ENCODE measurements around the gene MRPS27.

Gene MRPS27

DNA sequence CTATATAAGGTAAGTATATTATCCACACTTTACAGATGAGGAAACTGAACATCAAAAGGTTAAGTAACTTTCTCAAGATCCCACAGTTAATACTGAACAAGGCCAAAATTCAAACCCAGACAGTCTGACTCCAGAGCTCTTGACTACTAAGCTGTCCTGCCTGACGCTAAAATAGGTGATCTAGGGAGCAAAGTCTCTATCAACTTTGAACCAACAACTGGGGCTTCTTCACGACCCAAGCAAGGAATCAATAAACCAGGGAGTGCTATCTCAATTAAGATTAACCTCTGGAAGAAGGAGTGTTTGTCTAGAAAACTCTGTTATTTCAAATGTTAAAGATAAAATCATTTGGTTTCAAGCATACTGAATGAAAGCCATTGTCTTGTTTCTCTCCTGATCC, 64.4 kb downstream of the MRPS27 start:
- DNase-seq = no peak

DNA sequence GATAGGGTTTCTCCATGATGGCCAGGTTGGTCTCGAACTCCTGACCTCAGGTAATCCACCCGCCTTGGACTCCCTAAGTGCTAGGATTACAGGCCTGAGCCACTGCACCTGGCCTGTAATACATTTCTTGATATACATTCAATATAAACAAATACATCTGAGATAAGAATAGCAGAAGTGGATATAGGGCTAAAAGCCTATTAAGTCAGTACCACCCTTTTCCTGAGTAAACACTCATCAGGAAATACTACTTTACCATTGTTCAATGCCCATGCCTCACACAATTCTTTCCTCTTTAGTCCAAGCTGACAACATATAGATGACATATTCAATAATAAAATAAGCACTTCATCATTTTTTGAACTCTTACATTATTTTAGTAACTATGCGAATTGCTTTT, 64.8 kb downstream of the MRPS27 start:
- DNase-seq = no peak

DNA sequence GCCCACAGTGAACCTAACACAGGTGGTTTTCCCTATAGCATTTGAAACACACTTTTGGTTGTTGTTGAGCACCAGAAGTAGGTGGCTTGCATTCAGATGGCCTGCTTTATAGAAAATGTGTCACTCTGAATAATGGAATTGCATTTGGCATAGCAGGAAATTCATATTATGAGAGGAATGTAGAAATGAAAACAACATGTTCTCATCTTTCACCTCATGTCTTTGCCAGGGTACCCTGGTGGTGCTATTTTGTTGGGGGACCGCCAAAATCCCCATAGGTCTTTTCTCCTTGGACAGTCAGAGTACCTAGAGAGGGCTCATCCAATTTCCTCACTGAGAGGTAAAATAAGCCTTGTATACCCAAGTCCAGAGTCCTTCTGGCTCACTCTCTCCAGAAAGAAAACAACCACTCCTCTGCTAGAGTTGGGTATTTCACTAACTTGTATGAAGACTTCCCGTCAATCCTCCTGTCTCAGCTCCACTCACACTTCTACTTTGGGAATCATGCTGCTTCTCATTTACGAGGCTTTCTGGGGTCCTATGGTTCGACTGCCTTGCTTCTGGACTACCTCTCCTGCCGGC, 67.4 kb downstream of the MRPS27 start:
- no peak for DNase-seq

DNA sequence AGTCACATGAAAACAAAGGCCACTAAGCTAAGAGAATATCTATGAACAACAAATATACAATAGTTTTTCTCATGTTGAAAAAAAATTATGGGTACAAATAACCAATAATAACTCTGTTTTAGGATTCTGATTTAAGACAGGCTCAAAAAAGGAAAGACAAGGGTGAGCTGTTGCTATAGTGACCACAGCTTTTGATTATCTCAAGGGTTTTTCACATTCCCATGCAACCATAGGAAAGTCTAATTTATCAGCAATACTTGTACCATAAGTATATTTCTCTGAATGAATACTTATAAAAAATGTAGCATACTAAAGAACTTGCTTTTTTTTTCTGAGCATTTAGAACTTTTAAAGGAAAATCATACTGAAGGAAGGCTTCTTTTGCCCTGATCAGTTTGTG, 68.0 kb downstream of the MRPS27 start:
- no peak for DNase-seq

DNA sequence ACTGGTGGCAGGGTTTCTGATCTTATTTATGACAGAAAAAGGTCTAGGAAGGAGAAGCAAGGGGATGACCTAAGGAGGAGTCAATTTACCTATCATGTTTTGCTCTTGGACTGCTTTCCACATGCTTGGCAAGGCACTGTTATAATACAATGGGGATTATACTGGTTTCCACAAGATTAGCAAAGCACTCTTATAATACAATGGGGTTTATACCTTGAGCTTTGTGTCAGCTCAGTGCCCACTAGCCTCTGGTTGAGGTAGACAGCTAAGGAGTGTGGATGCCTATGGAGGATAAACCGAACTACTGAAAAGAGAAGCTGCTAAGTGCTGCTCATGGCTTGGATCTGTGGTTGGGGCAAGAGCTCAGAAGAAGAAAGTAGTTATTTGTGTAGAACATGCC, 68.7 kb downstream of the MRPS27 start:
- no peak for DNase-seq

DNA sequence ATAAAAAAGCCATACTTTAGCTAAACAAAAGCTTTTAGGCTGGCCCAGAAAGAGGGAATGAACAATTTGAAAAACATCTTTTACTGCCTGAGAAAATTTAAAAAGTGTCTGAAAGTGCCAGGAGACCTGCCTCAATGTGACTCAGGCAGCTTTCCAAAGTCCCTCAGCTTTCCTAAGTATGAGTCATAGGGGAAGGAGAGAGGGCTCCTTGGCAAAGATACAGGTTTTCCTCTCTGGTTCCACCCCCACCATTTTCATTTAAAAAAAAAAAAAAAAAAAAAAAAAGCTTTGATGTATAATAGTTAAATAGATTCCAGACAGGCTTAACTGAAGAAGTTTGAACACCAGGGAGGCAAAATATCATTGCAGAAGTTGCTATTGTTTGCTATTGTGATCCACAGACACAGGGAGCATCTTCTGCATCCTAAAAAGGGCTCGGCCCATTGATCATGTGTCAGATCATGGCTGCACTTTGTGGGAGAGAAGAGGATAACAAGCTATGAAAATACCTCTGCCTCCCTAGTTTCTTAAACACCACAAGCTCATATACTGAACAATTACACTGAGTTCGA, 71.5 kb downstream of the MRPS27 start:
- no peak for DNase-seq

DNA sequence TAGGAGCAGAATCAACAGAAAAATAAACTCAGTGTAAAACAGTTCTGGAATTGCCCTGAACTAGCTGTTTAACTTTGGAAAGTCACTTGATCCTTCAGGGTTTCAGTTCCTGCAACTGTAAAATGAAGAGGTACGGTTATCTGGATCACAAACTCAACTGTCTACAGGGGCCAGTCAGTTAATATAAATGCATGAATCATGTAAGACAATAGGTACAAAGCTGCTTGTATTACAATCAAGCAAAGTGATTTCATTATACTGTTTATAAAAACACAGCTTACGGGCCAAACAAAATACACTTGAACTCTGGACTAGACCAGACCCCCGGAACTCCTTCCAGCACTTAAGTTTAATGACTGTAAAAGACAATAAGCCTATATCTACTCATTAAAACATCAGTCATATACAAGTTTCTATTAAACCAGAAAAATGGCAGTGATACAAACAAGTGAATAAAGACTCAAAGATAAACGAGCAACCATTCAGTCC, 73.0 kb downstream of the MRPS27 start:
- DNase-seq = no peak

DNA sequence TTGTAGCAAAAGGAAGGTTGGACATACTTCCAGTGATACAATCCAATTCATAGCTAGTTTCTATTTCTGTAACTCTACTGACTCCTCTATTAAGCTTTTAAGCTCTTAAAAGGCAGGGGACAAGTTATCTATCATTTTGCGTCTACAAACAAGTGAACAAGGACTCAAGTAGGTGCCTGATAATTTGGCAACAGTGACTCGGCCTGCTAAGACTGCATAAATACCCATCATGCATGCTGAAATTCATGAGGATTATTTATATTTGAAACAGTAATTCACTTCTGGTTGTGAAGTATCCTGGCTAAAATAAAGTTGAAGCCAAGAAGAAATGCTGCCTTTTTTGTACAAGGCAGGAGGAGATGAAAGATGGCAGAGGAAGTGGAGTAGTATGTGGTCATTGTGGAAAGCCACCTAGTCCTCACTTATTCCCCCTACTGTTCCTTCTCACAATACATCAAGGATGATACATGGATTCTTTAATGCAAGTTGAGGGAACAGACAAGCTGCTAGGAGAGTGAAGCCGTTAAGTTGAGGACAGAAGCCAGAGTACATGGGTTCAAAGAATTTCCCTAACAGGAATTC, 74.0 kb downstream of the MRPS27 start:
- DNase-seq = no peak

DNA sequence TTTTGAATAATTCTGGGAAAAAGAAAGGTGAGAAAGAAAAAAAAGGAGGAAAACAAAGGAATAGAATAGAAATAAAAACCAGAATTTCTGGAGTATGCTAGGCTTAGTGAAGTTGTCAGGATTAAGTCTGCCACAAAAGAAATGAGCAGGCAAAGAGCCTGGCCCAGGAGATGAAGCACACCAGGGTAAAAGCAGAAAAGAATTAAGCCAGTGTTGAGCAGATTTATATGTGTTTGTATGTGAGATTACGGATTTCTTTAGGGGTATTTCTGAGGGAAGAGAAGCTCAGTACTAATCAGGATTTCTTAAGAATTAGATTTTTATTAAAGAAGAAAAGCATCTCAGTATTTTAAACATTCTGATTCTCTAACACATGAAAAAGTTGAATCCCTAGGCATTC, 74.5 kb downstream of the MRPS27 start:
- DNase-seq = no peak

DNA sequence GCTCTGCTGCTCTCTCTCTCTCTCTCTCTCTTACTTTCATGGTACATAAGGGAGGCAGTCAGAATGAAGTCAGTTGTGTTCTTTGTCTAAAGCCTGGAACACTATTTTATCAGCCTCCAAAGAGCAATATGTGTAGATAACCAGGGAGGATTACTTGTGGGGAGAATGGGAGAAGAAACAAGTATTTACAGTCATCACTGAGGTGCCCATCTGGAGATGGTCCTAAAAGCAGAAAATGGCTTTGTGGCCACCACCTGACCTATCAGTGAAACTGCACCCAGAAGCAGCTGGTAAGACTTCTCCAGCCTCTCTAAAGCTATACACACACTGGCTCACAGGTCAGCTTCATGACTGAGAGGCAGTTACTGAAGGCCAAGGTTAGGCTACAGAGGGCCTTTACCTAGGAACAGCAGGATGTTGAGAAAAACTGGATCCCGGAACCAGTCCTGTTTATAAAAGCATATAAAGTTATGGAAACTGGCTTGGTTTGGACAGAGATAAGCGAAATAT, 75.1 kb downstream of the MRPS27 start:
- DNase-seq = no peak

DNA sequence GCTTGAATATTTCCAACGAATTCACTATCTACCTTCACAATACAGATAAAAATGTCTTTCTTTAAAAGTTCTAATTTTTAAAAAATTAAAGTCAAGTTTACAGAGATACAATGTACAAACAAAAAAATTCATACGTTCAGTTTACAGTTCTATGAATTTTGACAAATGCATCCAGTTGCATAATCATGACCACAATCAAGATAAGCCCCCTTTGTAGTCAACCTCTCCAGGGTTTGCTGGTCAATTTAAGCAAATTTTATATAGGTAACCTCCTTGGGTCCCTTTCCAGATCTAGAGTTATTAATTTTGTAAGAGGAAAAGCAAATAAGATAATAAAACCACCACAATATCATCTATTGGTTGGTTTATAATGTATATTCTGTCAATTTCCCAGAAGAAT, 76.3 kb downstream of the MRPS27 start:
- DNase-seq = no peak

DNA sequence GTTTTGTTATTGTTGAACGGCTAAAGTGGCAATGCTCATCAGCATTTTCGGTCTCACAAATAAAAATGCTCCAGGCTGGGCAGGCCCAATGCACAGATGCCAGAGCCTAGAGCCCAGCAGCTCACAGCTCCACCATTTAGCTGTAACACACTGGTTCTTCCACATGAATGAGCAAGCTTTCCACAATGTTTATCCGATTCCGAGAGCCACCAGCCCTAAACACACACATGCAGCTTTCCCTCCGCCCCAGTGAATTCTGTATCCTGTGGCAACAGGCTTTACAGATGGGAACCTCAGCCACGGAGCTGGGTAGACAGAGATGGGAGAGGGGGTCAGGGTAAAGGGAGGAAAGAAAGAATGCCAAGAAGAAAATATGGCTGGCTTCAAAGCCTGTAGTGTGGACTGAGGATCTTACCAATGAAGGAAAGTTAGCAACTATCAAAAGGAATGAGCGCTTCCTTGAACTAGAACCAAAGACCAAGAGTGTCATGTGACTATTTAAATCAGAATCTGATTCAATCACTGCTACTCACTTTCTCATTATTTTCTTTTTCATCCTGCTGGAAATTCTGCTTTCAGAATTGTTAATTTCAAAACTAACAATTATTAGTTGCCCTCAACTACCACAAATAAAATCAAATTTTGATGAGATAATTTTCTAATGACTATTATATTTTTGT, 77.1 kb downstream of the MRPS27 start:
- DNase-seq = no peak

DNA sequence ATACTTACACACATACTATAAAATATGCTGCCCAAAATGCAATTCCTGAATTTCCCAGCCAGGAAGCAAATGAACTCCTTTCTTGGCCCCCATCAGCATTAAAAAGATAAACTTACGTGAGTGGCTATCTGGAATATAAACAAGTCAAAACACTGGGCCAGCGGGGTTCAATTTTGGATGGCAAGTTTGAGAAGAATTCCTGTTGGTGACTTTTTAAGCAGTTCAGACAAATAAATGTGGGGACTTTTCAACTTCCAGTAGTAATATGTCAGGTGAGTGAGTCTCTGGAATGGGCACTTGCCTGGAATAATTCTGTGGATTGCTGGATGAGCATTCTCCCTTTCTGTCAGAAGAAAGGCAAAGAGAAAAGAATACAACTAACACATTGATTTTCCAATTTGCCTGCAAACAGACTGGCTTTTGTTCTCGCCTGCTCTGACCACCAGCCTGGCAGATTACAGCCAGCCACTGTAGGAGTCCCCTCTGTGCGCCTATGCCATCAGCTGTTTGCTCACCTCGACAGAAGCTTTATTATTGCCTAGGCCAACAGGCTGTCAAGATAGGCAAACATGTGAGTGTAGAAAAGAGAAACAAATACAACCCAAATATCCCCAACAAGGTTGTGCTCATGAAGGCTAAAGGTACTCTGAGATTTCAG, 78.6 kb downstream of the MRPS27 start:
- DNase-seq = no peak

DNA sequence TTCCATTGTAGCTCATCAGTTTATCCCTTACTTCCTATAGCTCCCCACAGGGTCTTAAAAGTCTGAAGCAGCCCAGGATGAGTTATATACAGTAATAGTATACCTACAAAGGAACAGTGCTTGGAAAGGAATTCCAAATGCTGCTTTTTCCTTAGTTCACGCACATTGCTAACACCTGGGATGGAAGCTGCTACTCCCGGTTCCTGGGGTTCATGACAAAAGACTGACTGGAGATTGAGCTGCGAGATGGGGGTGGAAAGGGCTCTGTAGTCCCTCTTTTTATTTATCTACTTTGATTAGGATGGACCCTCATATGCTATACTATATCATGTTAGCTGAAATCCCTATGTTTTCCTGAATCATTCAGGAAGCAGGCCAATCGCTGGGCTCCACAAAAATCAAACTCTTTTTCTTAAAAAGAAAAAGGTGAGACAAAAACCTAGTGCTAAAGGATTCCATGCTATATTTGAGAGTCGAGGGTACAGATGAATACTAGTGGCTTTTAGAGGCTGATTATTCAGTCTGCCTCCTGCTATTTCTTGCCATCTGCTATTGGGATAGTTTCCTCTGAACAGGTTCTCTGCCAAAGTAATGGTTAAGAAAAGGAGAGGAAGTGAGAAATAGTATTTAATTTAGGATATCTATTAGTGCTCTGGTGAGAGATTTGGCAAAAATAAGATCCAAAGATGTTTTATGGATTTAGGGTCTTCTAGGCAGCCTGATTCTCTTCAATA, 81.2 kb downstream of the MRPS27 start:
- DNase-seq = no peak

DNA sequence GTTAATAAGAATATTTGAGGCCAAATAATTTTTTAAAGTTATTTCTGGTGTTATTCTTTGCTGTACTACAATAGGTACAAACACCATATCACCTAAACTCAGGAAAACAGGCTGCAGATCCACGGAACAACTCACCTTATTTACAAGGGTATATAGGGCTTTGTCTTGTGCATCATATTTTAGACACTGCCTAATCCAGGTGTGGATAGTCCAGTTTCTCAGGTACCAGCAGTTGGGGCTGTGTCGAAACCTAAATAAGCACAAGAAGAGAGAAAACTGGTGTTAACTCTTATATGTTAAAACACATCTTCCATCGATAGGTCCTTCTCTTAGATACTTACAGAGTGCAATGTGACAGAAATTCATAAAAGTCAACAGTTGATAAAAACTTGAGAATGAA, 82.2 kb downstream of the MRPS27 start:
- DNase-seq = no peak

DNA sequence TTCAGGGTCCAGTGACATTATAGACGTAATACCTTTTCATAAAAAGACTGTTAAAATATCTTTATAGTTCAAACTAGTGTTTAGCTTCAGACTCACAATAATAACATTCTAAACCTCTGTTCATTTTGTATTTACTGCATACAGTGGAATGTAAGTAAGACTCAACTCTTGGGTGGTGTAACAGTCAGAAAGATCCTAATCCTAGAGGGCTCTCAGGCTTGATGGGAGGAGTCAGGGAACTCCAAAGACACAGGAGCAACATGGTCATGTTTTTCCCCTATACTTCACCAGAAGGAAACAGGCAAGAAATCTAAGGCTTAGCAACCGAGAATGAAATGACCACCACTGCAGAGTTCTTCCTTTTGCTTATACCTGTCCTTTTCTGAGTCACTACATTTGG, 82.6 kb downstream of the MRPS27 start:
- DNase-seq = no peak

DNA sequence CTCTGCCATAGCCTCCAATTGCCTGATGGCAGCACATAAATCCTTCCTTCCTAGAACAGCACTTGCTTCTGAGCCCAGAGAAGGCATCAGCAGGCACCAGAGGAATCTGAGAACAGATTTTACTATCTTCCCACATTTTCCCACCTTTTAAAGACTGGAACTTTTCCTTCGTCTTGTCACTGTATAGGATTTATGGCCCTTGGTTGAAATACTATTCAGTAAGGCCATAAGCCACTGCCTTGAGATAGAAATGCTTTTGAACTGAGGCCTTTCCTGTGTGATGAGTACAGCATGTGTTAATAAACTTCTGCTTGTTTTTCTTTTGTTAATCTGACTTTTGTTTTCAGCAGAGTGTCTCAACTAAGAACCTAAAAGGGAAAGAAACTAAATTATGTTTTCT, 84.3 kb downstream of the MRPS27 start:
- no peak for DNase-seq

DNA sequence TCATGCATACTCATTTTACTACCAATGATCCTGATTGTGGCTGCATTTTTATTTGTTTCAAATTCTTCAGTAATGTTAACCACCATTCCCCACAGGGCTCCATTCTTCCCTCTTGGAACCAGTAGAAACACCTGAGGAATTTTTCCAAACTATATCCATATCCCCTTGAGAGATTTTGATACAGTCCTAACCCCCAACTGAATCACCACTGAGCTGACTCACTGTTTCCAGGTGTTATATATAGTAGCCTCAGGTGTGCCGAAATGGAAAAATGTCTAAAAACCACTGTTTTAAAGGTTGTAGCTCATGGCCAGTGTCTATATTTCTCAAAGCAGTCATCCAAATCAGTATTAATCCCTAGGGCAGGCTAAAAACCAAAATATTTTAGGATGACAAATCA, 85.2 kb downstream of the MRPS27 start:
- no peak for DNase-seq

DNA sequence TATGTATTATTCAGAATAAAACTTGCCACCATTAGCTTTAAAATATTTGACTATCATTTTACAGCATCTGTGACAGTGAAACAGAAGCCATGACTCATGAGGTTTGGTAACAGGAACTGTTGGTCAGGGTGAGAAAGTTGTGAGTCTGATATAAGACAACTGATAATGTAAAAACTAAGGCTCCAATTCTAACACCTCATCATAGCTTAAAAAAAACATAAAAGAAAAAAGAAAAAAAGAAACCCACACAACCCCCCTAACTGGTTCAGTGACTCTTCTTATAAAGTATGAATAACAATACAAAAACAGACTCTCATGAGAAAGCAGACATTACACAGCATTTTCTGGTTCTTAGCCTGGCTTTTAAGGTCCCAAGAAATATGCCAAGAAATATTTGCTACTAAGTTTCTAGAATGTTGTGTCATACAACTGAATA, 85.8 kb downstream of the MRPS27 start:
- DNase-seq = peak; percentile 29

DNA sequence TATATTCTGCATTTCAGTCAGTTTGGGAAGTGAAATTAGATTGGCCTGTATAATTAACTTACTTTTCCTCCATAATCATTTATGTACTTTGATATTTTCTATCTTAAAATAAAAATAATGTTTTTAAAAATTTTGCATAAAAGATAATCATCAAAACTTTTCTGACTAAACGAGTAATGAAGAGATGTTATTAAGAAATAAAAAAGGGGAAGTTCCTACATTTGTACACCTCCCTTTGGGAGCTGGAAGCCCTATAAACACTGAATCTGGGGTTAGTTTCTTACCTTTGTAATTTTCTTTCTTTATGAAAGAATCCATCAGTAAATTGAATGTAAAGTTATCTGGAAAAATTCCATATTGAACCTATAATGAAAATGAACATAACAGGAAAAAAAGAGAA, 86.2 kb downstream of the MRPS27 start:
- DNase-seq = no peak

DNA sequence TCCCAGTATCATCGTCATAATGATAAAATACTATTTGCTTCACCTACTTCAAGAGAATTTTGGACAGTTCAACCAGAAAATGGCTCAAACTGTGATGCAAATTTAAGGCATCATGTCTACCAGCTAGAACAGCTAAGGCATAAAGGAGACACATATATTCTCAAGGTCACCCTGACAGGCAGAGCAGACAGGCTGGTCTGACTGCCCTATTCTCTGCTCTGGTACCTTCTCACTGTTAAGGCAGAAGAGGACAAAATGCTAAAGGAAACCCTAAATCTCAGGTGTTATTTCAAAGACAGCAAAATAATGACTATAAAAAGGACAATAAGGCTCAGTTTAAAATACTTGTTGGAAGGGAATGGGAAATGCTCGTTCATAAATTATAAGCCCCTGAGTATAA, 87.2 kb downstream of the MRPS27 start:
- no peak for DNase-seq

DNA sequence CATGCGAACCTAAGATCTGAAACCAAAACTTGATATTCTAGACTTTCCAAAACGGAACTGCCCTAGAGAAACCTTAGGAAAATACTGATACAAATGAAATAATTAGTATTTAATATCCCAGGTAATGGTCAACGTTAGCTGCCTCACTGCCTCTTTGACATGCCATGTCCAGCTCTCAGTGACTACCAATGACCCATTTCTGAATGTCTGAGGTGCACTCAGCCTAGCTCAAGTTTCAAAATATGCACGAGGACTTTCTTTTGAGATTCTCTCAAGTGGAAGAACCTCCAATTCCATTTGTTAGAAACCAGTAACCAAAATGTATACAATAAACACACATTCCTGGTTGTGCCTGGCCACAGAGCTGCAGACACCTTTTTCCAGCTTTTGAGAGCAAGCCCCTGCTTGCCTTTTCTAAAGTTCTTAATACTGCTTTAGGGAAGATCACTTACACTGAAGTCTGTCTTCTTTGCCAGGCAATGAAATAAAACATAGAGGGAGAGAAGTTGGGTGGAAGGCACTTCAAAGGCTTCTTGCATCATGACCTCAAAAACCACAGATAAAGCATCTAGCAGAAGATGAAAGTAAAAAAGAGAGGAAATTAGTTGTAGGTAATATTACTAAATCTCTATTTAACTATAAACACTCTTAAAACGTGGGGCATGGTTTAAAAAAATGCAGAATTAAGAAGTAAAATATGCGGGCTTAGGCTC, 87.9 kb downstream of the MRPS27 start:
- no peak for DNase-seq
